ENCODE results near the gene GYPC.

GYPC gene

GRCh38 chr2:126732682-126733245 is 76.8 kb downstream of the GYPC start:
- no peak for DNase-seq (ENCODE audit: low spot score)

DNA sequence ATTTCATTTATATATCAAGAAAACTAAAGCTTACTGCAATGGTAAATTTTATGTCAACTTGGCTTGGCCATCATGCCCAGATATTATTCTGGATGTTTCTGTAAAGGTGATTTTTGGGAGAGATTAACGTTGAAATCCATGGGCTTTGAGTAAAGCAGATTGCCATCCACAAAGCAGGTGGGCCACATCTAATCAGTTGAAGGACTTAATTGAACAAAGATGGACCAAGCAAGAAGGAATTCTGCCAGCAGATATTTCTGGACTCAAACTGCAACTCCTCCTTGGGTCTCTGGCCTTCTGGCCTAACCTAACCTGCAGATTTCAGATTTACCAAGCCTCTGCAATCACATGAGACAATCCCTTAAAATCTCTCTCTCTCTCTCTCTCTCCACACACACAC is 77.8 kb downstream of the GYPC start:
- no peak for DNase-seq (ENCODE audit: low spot score)

GRCh38 chr2:126736133-126736874 is 80.3 kb downstream of the GYPC start:
- no peak for DNase-seq (ENCODE audit: low spot score)

DNA sequence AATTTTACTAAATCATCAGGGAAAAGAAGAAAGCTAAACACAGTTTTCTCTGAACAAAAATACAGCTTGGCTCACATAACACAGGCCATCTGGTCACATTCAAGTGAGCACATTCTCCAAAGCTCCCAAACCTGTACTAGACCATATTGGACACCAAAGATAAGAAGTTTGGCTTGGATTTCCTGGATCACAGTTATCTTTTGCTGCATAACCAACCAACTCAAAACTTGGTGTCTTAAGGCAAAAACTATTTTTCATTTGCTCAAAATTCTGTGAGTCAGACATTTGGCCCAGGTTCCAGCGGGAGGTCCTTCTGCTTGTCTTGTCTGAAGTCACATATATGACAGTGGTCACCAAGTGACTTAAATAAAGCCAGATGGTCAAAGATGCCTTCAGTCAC is 83.2 kb downstream of the GYPC start:
- no peak for DNase-seq (ENCODE audit: low spot score)

- no peak for DNase-seq (ENCODE audit: low spot score)
Observed at GRCh38 chr2:126744640-126745039, 88.7 kb downstream of the GYPC start.
